CD4-positive, alpha-beta T cell treated with Interleukin-17A for 1 hour (primary cell): ENCODE data around the gene ATP6V0A1.
"Not testable (repeated sequence)": the region's sequence is repeated elsewhere in the genome, so short reads cannot be mapped to it uniquely, and the experiment has no call there.

Experiments
- DNase-seq: peaks from one replicate; pipeline ENCODE4 v3.0.0-alpha.2; 2020

ATP6V0A1 gene

GRCh38 chr17:42438600-42439567, 19.8 kb upstream of the ATP6V0A1 start:
- peak; percentile 55 for DNase-seq

- DNase-seq: peak; percentile 17
Measured at GRCh38 chr17:42441371-42442195, 17.1 kb upstream of the ATP6V0A1 start.

GRCh38 chr17:42442196-42442565, 16.5 kb upstream of the ATP6V0A1 start:
- DNase-seq: no peak

GRCh38 chr17:42449176-42449575, 9.5 kb upstream of the ATP6V0A1 start:
- DNase-seq: not testable (repeated sequence)

- not testable (repeated sequence) for DNase-seq
Measured at GRCh38 chr17:42449838-42450237, 8.8 kb upstream of the ATP6V0A1 start.

GRCh38 chr17:42451270-42451669, 7.4 kb upstream of the ATP6V0A1 start:
- DNase-seq: not testable (repeated sequence)

GRCh38 chr17:42453439-42453838, 5.2 kb upstream of the ATP6V0A1 start:
- DNase-seq: no peak

GRCh38 chr17:42454987-42455386, 3.7 kb upstream of the ATP6V0A1 start:
- DNase-seq: not testable (repeated sequence)

- peak; percentile 71 for DNase-seq
Measured at GRCh38 chr17:42456223-42457106, 2.2 kb upstream of the ATP6V0A1 start.

- DNase-seq: no peak
Measured at GRCh38 chr17:42457107-42457792, 1.4 kb upstream of the ATP6V0A1 start.

GRCh38 chr17:42459256-42459800, 650 bp downstream of the ATP6V0A1 start:
- peak; percentile 20 for DNase-seq

- DNase-seq: peak; percentile 37
Measured at GRCh38 chr17:42459801-42460281, 1.2 kb downstream of the ATP6V0A1 start.

- no peak for DNase-seq
Measured at GRCh38 chr17:42460371-42460770, 1.7 kb downstream of the ATP6V0A1 start.

GRCh38 chr17:42463976-42464400, 5.3 kb downstream of the ATP6V0A1 start:
- no peak for DNase-seq

- no peak for DNase-seq
Measured at GRCh38 chr17:42467889-42468288, 9.2 kb downstream of the ATP6V0A1 start.

- DNase-seq: no peak
Measured at GRCh38 chr17:42472709-42473521, 14.2 kb downstream of the ATP6V0A1 start.

- DNase-seq: no peak
Measured at GRCh38 chr17:42474276-42474675, 15.6 kb downstream of the ATP6V0A1 start.

- no peak for DNase-seq
Measured at GRCh38 chr17:42475121-42475520, 16.4 kb downstream of the ATP6V0A1 start.

- no peak for DNase-seq
Measured at GRCh38 chr17:42475835-42476234, 17.2 kb downstream of the ATP6V0A1 start.

GRCh38 chr17:42476411-42476810, 17.7 kb downstream of the ATP6V0A1 start:
- DNase-seq: no peak

GRCh38 chr17:42477173-42477572, 18.5 kb downstream of the ATP6V0A1 start:
- no peak for DNase-seq
